WTC11 (cell line): ENCODE data around the gene CFAP53. TPM values are rescaled to one million over a fixed set of nuclear protein-coding genes. Genes with fewer than 3 reads are reported as not detected.

ENCODE experiments used
- ATAC-seq: fragments of 200-7000 bp; cut with Tn5 transposase; 2 replicates; pipeline ENCODE4 v1.10.0; 2021; ENCODE audit warnings: mild to moderate bottlenecking, moderate library complexity
- CTCF ChIA-PET: fragments of 300-600 bp; sonication (Branson Sonifier 250); formaldehyde crosslinking; loops from one replicate; lab custom pipeline; 2021; ENCODE audit warnings: antibody characterized with exemption; lab: Charles Lee
- POLR2A ChIA-PET: fragments of 350-600 bp; sonication (Branson Sonifier 250); formaldehyde crosslinking; loops from one replicate; lab custom pipeline; 2021; ENCODE audit warnings: antibody characterized with exemption; lab: Charles Lee
- DNase-seq: peaks from one replicate; pipeline ENCODE4 v3.0.0; 2021; ENCODE audit warnings: low spot score
- H3K27ac Mint-ChIP-seq: 2 replicates; pipeline ENCODE4 v1.8.0; 2021; ENCODE audit warnings: mixed read lengths
- H3K27me3 Mint-ChIP-seq: 2 replicates; pipeline ENCODE4 v1.8.0; 2021; ENCODE audit warnings: low read depth, mild to moderate bottlenecking, moderate library complexity, mixed read lengths
- H3K36me3 Mint-ChIP-seq: 2 replicates; pipeline ENCODE4 v1.8.0; 2021; ENCODE audit warnings: mixed read lengths
- H3K4me1 Mint-ChIP-seq: 2 replicates; pipeline ENCODE4 v1.8.0; 2022; ENCODE audit warnings: mixed read lengths
- H3K4me3 Mint-ChIP-seq: 2 replicates; pipeline ENCODE4 v1.8.0; 2021; ENCODE audit warnings: mild to moderate bottlenecking, moderate library complexity, mixed read lengths
- H3K9me3 Mint-ChIP-seq: 2 replicates; pipeline ENCODE4 v1.8.0; 2021; ENCODE audit warnings: mixed read lengths
- CTCF ChIP-seq: fragments of 200-600 bp; IDR thresholded peaks from 2 replicates; pipeline ENCODE4 v1.8.0; 2022; ENCODE audit warnings: antibody characterized with exemption
- ESRRA ChIP-seq: sonication (generic); formaldehyde crosslinking; IDR thresholded peaks from 2 replicates; pipeline ENCODE4 v1.8.1; 2022; ENCODE audit warnings: mild to moderate bottlenecking, missing genetic modification reagents, borderline replicate concordance
- FOXJ3 ChIP-seq: sonication (generic); formaldehyde crosslinking; IDR thresholded peaks from 2 replicates; pipeline ENCODE4 v1.9.0; 2021; ENCODE audit warnings: missing genetic modification reagents, mild to moderate bottlenecking, borderline replicate concordance
- GABPB1 ChIP-seq: sonication (generic); formaldehyde crosslinking; IDR thresholded peaks from 2 replicates; pipeline ENCODE4 v1.8.1; 2023; ENCODE audit warnings: mild to moderate bottlenecking, missing genetic modification reagents
- GTF2I ChIP-seq: fragments of 250-450 bp; sonication (Bioruptor Pico); conservative IDR thresholded peaks from 2 replicates; pipeline ENCODE4 v1.4.0; 2021; ENCODE audit warnings: mild to moderate bottlenecking
- IRF1 ChIP-seq: sonication (generic); formaldehyde crosslinking; IDR thresholded peaks from 2 replicates; pipeline ENCODE4 v1.8.0; 2023; ENCODE audit warnings: missing genetic modification reagents
- IRF2 ChIP-seq: sonication (generic); formaldehyde crosslinking; IDR thresholded peaks from 2 replicates; pipeline ENCODE4 v1.8.0; 2022; ENCODE audit warnings: low read depth, missing genetic modification reagents, borderline replicate concordance
- NR1H2 ChIP-seq: sonication (generic); formaldehyde crosslinking; IDR thresholded peaks from 2 replicates; pipeline ENCODE4 v1.9.0; 2021; ENCODE audit warnings: mild to moderate bottlenecking, moderate library complexity, missing genetic modification reagents
- NR3C1 ChIP-seq: sonication (generic); formaldehyde crosslinking; conservative IDR thresholded peaks from 2 replicates; pipeline ENCODE4 v1.8.1; 2023; ENCODE audit warnings: low read depth, mild to moderate bottlenecking, missing genetic modification reagents
- TEAD1 ChIP-seq: sonication (generic); formaldehyde crosslinking; IDR thresholded peaks from 2 replicates; pipeline ENCODE4 v1.8.0; 2022; ENCODE audit warnings: mild to moderate bottlenecking, missing genetic modification reagents
- ZNF219 ChIP-seq: sonication (generic); formaldehyde crosslinking; IDR thresholded peaks from 2 replicates; pipeline ENCODE4 v1.8.0; 2023; ENCODE audit warnings: missing genetic modification reagents, mild to moderate bottlenecking, borderline replicate concordance
- total RNA-seq: library from RNA; stranded (reverse); gene quantifications from 3 replicates; pipeline ENCODE4 v1.2.3, GENCODE V29; 2021
- TF ChIP-seq, protein P1 (sequence below): sonication (generic); formaldehyde crosslinking; IDR thresholded peaks from 2 replicates; pipeline ENCODE4 v1.8.1; 2022; ENCODE audit warnings: mild to moderate bottlenecking, missing genetic modification reagents, moderate library complexity, borderline replicate concordance
- TF ChIP-seq, protein P2 (sequence below): sonication (generic); formaldehyde crosslinking; IDR thresholded peaks from 2 replicates; pipeline ENCODE4 v1.8.0; 2022; ENCODE audit warnings: missing genetic modification reagents
- TF ChIP-seq, protein P3 (sequence below): sonication (generic); formaldehyde crosslinking; IDR thresholded peaks from 2 replicates; pipeline ENCODE4 v1.8.0; 2022; ENCODE audit warnings: mild to moderate bottlenecking, missing genetic modification reagents
- TF ChIP-seq, protein P4 (sequence below): sonication (generic); formaldehyde crosslinking; IDR thresholded peaks from 2 replicates; pipeline ENCODE4 v1.8.0; 2022; ENCODE audit warnings: mild to moderate bottlenecking, missing genetic modification reagents
- TF ChIP-seq, protein P5 (sequence below): sonication (generic); formaldehyde crosslinking; IDR thresholded peaks from 2 replicates; pipeline ENCODE4 v1.8.1; 2023; ENCODE audit warnings: mild to moderate bottlenecking, missing genetic modification reagents

Gene CFAP53
- total RNA-seq, 1 experiment from 2014 or later, result 0.26 TPM

DNA sequence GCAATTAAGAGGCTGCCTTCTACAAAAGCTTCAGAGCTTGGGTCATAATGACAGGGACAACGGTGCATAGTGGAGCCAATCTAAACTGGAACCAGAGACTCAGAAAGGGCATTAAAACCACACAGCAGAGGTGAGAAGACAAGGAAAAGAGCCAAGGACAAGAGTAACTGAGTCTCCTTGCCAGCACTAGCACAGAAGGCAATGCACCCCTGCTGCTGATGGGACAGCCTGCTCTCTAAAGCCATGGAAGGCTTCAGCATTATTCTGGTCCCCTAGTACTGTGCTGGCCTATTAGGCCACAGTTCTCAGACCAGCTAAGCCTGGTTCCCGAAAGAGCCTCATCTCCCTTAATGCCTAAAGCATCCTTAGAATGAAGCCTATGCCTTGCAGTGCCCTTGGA is 86.8 kb downstream of the CFAP53 start:
- H3K4me1 Mint-ChIP-seq, result peaks cover 22% of the 10 kb centered on the region
- no peak for ATAC-seq

More for the DNA sequence above, 86.8 kb downstream of the CFAP53 start:
- no peak overlapping the region for H3K4me3 Mint-ChIP-seq
- no peaks in the 10 kb centered on the region for H3K36me3 Mint-ChIP-seq
- TF ChIP-seq, protein P1, sequence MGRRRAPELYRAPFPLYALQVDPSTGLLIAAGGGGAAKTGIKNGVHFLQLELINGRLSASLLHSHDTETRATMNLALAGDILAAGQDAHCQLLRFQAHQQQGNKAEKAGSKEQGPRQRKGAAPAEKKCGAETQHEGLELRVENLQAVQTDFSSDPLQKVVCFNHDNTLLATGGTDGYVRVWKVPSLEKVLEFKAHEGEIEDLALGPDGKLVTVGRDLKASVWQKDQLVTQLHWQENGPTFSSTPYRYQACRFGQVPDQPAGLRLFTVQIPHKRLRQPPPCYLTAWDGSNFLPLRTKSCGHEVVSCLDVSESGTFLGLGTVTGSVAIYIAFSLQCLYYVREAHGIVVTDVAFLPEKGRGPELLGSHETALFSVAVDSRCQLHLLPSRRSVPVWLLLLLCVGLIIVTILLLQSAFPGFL (CRISPR knock-in tag), result no peak
- TF ChIP-seq, protein P2, sequence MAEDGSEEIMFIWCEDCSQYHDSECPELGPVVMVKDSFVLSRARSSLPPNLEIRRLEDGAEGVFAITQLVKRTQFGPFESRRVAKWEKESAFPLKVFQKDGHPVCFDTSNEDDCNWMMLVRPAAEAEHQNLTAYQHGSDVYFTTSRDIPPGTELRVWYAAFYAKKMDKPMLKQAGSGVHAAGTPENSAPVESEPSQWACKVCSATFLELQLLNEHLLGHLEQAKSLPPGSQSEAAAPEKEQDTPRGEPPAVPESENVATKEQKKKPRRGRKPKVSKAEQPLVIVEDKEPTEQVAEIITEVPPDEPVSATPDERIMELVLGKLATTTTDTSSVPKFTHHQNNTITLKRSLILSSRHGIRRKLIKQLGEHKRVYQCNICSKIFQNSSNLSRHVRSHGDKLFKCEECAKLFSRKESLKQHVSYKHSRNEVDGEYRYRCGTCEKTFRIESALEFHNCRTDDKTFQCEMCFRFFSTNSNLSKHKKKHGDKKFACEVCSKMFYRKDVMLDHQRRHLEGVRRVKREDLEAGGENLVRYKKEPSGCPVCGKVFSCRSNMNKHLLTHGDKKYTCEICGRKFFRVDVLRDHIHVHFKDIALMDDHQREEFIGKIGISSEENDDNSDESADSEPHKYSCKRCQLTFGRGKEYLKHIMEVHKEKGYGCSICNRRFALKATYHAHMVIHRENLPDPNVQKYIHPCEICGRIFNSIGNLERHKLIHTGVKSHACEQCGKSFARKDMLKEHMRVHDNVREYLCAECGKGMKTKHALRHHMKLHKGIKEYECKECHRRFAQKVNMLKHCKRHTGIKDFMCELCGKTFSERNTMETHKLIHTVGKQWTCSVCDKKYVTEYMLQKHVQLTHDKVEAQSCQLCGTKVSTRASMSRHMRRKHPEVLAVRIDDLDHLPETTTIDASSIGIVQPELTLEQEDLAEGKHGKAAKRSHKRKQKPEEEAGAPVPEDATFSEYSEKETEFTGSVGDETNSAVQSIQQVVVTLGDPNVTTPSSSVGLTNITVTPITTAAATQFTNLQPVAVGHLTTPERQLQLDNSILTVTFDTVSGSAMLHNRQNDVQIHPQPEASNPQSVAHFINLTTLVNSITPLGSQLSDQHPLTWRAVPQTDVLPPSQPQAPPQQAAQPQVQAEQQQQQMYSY (CRISPR knock-in tag), result no peak
- TF ChIP-seq, protein P3, sequence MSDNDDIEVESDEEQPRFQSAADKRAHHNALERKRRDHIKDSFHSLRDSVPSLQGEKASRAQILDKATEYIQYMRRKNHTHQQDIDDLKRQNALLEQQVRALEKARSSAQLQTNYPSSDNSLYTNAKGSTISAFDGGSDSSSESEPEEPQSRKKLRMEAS (CRISPR knock-in tag), result no peak
- no peak for TF ChIP-seq IRF2 (CRISPR knock-in tag)
- no peak for TF ChIP-seq ESRRA (CRISPR knock-in tag)
- no peak for TF ChIP-seq FOXJ3
- no peak for TF ChIP-seq ZNF219
- TF ChIP-seq GTF2I (CRISPR knock-in tag), result no peak
- no peak for TF ChIP-seq TEAD1 (CRISPR knock-in tag)
- no peak for TF ChIP-seq IRF1
- TF ChIP-seq NR3C1 (CRISPR knock-in tag), result no peak
- TF ChIP-seq, protein P4, sequence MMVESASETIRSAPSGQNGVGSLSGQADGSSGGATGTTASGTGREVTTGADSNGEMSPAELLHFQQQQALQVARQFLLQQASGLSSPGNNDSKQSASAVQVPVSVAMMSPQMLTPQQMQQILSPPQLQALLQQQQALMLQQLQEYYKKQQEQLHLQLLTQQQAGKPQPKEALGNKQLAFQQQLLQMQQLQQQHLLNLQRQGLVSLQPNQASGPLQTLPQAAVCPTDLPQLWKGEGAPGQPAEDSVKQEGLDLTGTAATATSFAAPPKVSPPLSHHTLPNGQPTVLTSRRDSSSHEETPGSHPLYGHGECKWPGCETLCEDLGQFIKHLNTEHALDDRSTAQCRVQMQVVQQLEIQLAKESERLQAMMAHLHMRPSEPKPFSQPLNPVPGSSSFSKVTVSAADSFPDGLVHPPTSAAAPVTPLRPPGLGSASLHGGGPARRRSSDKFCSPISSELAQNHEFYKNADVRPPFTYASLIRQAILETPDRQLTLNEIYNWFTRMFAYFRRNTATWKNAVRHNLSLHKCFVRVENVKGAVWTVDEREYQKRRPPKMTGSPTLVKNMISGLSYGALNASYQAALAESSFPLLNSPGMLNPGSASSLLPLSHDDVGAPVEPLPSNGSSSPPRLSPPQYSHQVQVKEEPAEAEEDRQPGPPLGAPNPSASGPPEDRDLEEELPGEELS (CRISPR knock-in tag), result no peak
- no peak for TF ChIP-seq GABPB1 (CRISPR knock-in tag)
- TF ChIP-seq CTCF, result no peak
- TF ChIP-seq, protein P5, sequence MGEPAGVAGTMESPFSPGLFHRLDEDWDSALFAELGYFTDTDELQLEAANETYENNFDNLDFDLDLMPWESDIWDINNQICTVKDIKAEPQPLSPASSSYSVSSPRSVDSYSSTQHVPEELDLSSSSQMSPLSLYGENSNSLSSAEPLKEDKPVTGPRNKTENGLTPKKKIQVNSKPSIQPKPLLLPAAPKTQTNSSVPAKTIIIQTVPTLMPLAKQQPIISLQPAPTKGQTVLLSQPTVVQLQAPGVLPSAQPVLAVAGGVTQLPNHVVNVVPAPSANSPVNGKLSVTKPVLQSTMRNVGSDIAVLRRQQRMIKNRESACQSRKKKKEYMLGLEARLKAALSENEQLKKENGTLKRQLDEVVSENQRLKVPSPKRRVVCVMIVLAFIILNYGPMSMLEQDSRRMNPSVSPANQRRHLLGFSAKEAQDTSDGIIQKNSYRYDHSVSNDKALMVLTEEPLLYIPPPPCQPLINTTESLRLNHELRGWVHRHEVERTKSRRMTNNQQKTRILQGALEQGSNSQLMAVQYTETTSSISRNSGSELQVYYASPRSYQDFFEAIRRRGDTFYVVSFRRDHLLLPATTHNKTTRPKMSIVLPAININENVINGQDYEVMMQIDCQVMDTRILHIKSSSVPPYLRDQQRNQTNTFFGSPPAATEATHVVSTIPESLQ (CRISPR knock-in tag), result no peak
- no peak for TF ChIP-seq NR1H2
- TF ChIP-seq, all 79 proteins: peak for 0
- POLR2A ChIA-PET, result no interaction called here
- Mint-ChIP-seq H3K9me3 (0 out of 2 replicates have a peak, but pooled peaks cover 6% of the 10 kb centered on the region), H3K27me3 (no peaks in the 10 kb centered on the region), H3K27ac (no peak overlapping the region)
- DNase-seq, result no peak
- CTCF ChIA-PET, result no interaction called here
